Mucosa of descending colon (tissue), 3 donors: ENCODE results near the gene DCP1A. TPM values are rescaled to one million over a fixed set of nuclear protein-coding genes. Genes with fewer than 3 reads are reported as not detected.
"Not testable (repeated sequence)": the region's sequence is repeated elsewhere in the genome, so short reads cannot be mapped to it uniquely, and the experiment has no call there.

Experiments used
- ATAC-seq: fragments of 200-7000 bp; cut with Tn5 transposase; one replicate; pipeline ENCODE4 v1.9.1; 2020; ENCODE audit warnings: mild to moderate bottlenecking, moderate library complexity
- DNase-seq, 3 donors: peaks; one replicate each; pipeline ENCODE4 v3.0.0-alpha.2; 2020
- H3K36me3 ChIP-seq: fragments of 200-600 bp; one replicate; pipeline ENCODE4 v1.8.0; 2021; ENCODE audit warnings: low read depth, mild to moderate bottlenecking
- H3K4me1 ChIP-seq: fragments of 200-600 bp; one replicate; pipeline ENCODE4 v1.8.0; 2021; ENCODE audit warnings: low read depth, mild to moderate bottlenecking
- H3K4me3 ChIP-seq: fragments of 200-600 bp; one replicate; pipeline ENCODE4 v1.8.0; 2021; ENCODE audit warnings: mild to moderate bottlenecking
- H3K9me3 ChIP-seq: fragments of 200-600 bp; one replicate; pipeline ENCODE4 v1.8.0; 2021; ENCODE audit warnings: mild to moderate bottlenecking
- intact Hi-C, 2 donors: fragments of 100-400 bp; cut with DNase I in 1 of 2; cut with micrococcal nuclease in 1 of 2; formaldehyde crosslinking; loops; one replicate each; pipeline versions ENCODE4 v1.11.0 to v1.11.1; 2022; cut with DNase I, micrococcal nuclease
- total RNA-seq, 3 donors: library from RNA; stranded (reverse); fragmentation: NEBNext Ultra II Directional in 2 of 3; extraction: Animal tissue kit (Norgen Biotek cat#: 25700) in 2 of 3; gene quantifications; one replicate each; pipeline versions ENCODE4 v1.2.1 to v1.2.4, GENCODE V29; 2021 to 2023
- TF ChIP-seq, protein P1 (sequence below): fragments of 200-600 bp; IDR thresholded peaks from one replicate; pipeline ENCODE4 v1.8.0; 2022; ENCODE audit warnings: antibody characterized with exemption, mild to moderate bottlenecking
- donor health status: DM: no; HTN: no; CAD: no; lungs with moderate emphysema.
- donor health status: DM: no; HTN: no; CAD: no.
- donor health status: DM: no; HTN: yes; CAD: no.

The DCP1A gene
- total RNA-seq, 3 donors from 2014 or later = 20.7 to 28.2 (median 21.3) TPM

DNA sequence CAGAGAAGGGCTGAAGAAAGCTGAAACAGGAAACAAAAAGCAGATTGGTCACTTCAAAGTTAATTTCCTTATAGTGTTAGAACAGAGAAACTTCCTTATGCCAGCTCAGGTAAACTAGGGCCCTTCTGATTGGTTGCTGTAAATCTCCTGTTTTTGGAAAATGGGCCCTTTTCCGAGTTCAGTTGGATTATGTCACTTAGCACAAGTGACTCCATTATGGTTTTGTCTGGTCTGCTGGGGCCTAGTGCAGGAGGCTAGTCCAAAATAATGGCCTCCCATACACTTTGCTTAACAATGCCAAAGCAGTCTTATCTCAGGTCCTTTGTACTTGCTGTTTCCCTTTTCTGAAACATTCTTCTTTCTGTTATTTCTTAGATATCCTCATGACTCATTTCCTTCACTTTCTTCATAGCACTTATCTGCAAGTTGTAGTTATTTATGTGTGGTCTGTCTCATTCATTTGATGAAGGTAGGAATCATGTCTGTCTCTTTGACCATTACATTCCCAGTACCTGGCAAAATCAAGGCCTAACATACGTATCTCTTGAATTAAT lies 7.7 kb upstream of the DCP1A start:
- TF ChIP-seq, protein P1, sequence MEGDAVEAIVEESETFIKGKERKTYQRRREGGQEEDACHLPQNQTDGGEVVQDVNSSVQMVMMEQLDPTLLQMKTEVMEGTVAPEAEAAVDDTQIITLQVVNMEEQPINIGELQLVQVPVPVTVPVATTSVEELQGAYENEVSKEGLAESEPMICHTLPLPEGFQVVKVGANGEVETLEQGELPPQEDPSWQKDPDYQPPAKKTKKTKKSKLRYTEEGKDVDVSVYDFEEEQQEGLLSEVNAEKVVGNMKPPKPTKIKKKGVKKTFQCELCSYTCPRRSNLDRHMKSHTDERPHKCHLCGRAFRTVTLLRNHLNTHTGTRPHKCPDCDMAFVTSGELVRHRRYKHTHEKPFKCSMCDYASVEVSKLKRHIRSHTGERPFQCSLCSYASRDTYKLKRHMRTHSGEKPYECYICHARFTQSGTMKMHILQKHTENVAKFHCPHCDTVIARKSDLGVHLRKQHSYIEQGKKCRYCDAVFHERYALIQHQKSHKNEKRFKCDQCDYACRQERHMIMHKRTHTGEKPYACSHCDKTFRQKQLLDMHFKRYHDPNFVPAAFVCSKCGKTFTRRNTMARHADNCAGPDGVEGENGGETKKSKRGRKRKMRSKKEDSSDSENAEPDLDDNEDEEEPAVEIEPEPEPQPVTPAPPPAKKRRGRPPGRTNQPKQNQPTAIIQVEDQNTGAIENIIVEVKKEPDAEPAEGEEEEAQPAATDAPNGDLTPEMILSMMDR = no peak
- Histone ChIP-seq H3K36me3 (no peaks in the 10 kb centered on the region), H3K4me1 (no peaks in the 10 kb centered on the region), H3K4me3 (no peak overlapping the region), H3K9me3 (no peaks in the 10 kb centered on the region)
- DNase-seq = no peak
- peak; percentile 83 for ATAC-seq
- intact Hi-C loops = no loop called here

DNA sequence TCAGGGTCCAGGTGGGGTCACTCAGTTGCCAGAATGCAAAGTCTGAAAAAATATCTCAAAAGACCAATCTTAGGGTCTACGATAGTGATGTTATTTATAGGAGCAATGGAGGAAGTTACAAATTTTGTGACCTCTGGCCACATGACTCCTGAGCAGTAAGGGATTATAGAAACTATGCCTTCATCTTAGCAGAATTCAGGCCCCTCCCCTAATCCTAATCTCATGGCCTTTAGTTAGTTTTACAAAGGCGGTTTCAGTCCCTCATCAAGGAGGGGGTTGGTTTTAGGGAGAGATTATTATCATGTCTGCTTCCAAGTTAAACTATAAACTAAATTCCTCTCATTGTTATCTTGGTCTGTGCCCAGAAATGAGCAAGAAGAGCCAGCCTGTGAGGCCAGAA lies 5.9 kb upstream of the DCP1A start:
- intact Hi-C loops = no loop called here
- TF ChIP-seq, protein P1 = no peak

DNA sequence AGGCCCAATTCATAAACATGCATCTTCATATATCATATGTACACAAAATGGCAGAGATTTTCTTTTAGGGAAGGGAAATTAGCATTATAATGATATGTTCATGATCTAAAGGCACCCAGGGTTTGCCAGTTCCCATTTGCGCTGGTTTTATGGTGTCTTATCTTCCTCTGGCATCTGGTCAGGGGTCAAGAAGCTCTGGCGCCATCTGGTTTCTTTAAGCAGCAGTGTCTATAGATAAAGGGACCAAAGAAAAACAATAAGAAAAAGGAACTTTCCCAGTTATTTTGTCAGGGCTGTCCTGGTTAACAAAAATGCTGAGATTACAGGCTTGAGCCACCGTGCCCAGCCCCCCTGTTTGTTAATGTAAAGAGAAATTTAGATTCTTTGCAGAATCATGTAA lies 3.3 kb upstream of the DCP1A start:
- no peaks in the 10 kb centered on the region for H3K9me3 ChIP-seq

More for the DNA sequence above, 5.9 kb upstream of the DCP1A start:
- peaks cover 2% of the 10 kb centered on the region for H3K4me1 ChIP-seq
- no peaks in the 10 kb centered on the region for H3K9me3 ChIP-seq
- H3K36me3 ChIP-seq = no peaks in the 10 kb centered on the region
- ATAC-seq (no peak), DNase-seq (no peak)
- no peak overlapping the region for H3K4me3 ChIP-seq

DNA sequence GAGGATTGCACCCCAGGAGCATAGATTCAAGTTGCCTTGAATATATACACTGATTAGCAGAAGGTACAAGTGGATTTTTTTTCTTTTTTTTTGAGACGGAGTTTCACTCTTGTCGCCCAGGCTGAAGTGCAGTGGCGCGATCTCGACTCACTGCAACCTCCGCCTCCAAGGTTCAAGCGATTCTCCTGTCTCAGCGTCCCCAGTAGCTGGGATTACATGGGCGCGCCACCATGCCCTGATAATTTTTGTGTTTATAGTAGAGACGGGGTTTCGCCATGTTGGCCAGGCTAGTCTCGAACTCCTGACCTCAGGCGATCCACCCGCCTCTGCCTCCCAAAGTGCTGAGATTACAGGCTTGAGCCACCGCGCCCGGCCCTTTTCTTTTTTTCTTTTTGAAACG lies 775 bp upstream of the DCP1A start:
- H3K4me3 ChIP-seq, H3K36me3 ChIP-seq, ATAC-seq, intact Hi-C loops, H3K9me3 ChIP-seq: not testable (repeated sequence)
- peak in 2 of 3 donors; percentile 28 to 46 for DNase-seq
- H3K4me1 ChIP-seq = peaks cover 15% of the 10 kb centered on the region

More for the DNA sequence above, 3.3 kb upstream of the DCP1A start:
- intact Hi-C loops = no loop called here
- ATAC-seq (peak; percentile 52), DNase-seq (peak in 1 of 3 donors; percentile 77)
- Histone ChIP-seq H3K36me3 (peaks cover 4% of the 10 kb centered on the region), H3K4me3 (no peak overlapping the region), H3K4me1 (peaks cover 11% of the 10 kb centered on the region)
- TF ChIP-seq, protein P1 = peak; percentile 18

- Histone ChIP-seq H3K4me1 (peaks cover 24% of the 10 kb centered on the region), H3K36me3 (peaks cover 4% of the 10 kb centered on the region), H3K9me3 (no peaks in the 10 kb centered on the region), H3K4me3 (peak overlapping the region; percentile 94)
- DNase-seq (no peak), ATAC-seq (peak; percentile 7)
- TF ChIP-seq, protein P1 = no peak
- intact Hi-C loops = no loop called here
These were observed 452 bp downstream of the DCP1A start for GRCh38 chr3:53346922-53347260.

- ATAC-seq = no peak
- no peak for DNase-seq
- H3K4me1 ChIP-seq = peaks cover 24% of the 10 kb centered on the region
- peak overlapping the region; percentile 94 for H3K4me3 ChIP-seq
- peaks cover 4% of the 10 kb centered on the region for H3K36me3 ChIP-seq
- TF ChIP-seq, protein P1 = no peak
- intact Hi-C loops = no loop called here
- H3K9me3 ChIP-seq = no peaks in the 10 kb centered on the region
These were observed 829 bp downstream of the DCP1A start for GRCh38 chr3:53346514-53346913.
